H1 (cell line): ENCODE measurements around the gene CYP39A1. TPM values are rescaled to one million over a fixed set of nuclear protein-coding genes. Genes with fewer than 3 reads are reported as not detected.

Source experiments
- CTCF ChIA-PET: fragments of 300-600 bp; sonication (Branson Sonifier 250); formaldehyde crosslinking; loops from one replicate; lab custom pipeline; 2021; ENCODE audit not compliant: partially characterized antibody; lab: Charles Lee
- POLR2A ChIA-PET: fragments of 300-600 bp; sonication (Branson Sonifier 250); formaldehyde crosslinking; loops from one replicate; lab custom pipeline; 2021; ENCODE audit warnings: inconsistent platforms; ENCODE audit not compliant: partially characterized antibody; lab: Charles Lee
- DNase-seq, 2 experiments: peaks; one replicate each; pipeline versions ENCODE4 v3.0.0 to v3.0.0-alpha.2; 2010 to 2022; ENCODE audit warnings: low spot score in 2 of 2, low read depth in 1 of 2, mixed read lengths in 1 of 2
- FAIRE-seq: peaks from 2 replicates; lab custom pipeline; 2011; peaks lifted over from hg19 to GRCh38; lab: Jason Lieb, UNC
- H2AFZ ChIP-seq: 2 replicates; pipeline ENCODE4 v1.8.1; 2012; ENCODE audit warnings: low read length, inconsistent platforms
- H2AK5ac ChIP-seq: 2 replicates; pipeline ENCODE4 v1.6.1; 2013; ENCODE audit warnings: low read depth, low read length
- H2BK120ac ChIP-seq: replicated peaks from 2 replicates; pipeline ENCODE3; 2013; ENCODE audit warnings: low read depth, low read length, inconsistent platforms
- H2BK12ac ChIP-seq: 2 replicates; pipeline ENCODE4 v1.6.1; 2013; ENCODE audit warnings: low read depth, low read length
- H2BK15ac ChIP-seq: 2 replicates; pipeline ENCODE4 v1.6.1; 2013; ENCODE audit warnings: low read length
- H2BK20ac ChIP-seq: 2 replicates; pipeline ENCODE4 v1.6.1; 2013; ENCODE audit warnings: low read length
- H2BK5ac ChIP-seq: 2 replicates; pipeline ENCODE4 v1.6.1; 2013; ENCODE audit warnings: low read depth, low read length
- H3K14ac ChIP-seq: 2 replicates; pipeline ENCODE4 v1.6.1; 2013; ENCODE audit warnings: inconsistent platforms; ENCODE audit not compliant: insufficient read length
- H3K18ac ChIP-seq: 2 replicates; pipeline ENCODE4 v1.6.1; 2013; ENCODE audit warnings: low read length; ENCODE audit errors: extremely low read depth
- H3K23ac ChIP-seq: 2 replicates; pipeline ENCODE4 v1.6.1; 2013; ENCODE audit warnings: inconsistent platforms; ENCODE audit not compliant: insufficient read length
- H3K23me2 ChIP-seq: 2 replicates; pipeline ENCODE4 v1.6.1; 2013; ENCODE audit warnings: low read depth, low read length
- H3K27ac ChIP-seq: 2 replicates; pipeline ENCODE4 v1.6.1; 2011; ENCODE audit warnings: low read depth, low read length, inconsistent platforms
- H3K27me3 ChIP-seq, 4 experiments: replicated peaks in 1 of 4; 1 replicate in 1 of 4; 2 replicates in 3 of 4; pipeline versions ENCODE4 v1.6.1 to v1.8.1; 2011 to 2013; ENCODE audit warnings: low read length in 3 of 4, mild to moderate bottlenecking in 3 of 4, inconsistent platforms in 2 of 4, mixed read lengths in 2 of 4, moderate library complexity in 1 of 4; ENCODE audit not compliant: control insufficient read depth in 3 of 4, insufficient read depth in 3 of 4; ENCODE audit errors: extremely low read depth in 1 of 4
- H3K36me3 ChIP-seq, 4 experiments: 2 replicates each; pipeline versions ENCODE4 v1.6.1 to v1.8.1; 2011 to 2013; ENCODE audit warnings: mild to moderate bottlenecking in 4 of 4, low read length in 3 of 4, moderate library complexity in 2 of 4, control low read depth in 1 of 4, inconsistent platforms in 1 of 4; ENCODE audit not compliant: insufficient read depth in 4 of 4, control insufficient read depth in 2 of 4
- H3K4ac ChIP-seq: replicated peaks from 2 replicates; pipeline ENCODE3; 2013; ENCODE audit warnings: low read length, low read depth, mixed read lengths, inconsistent platforms; ENCODE audit not compliant: insufficient read length
- H3K4me1 ChIP-seq, 4 experiments: replicated peaks in 1 of 4; 1 replicate in 1 of 4; 2 replicates in 3 of 4; pipeline versions ENCODE4 v1.6.1 to v1.8.1; 2011 to 2013; ENCODE audit warnings: low read length in 3 of 4, inconsistent platforms in 2 of 4, mixed read lengths in 1 of 4; ENCODE audit not compliant: insufficient read depth in 4 of 4, control insufficient read depth in 3 of 4
- H3K4me2 ChIP-seq, 2 experiments: 2 replicates each; pipeline versions ENCODE4 v1.6.1 to v1.8.1; 2011 to 2013; ENCODE audit warnings: low read depth in 2 of 2, low read length in 2 of 2, control low read depth in 1 of 2, inconsistent platforms in 1 of 2, mild to moderate bottlenecking in 1 of 2; ENCODE audit not compliant: insufficient read depth in 1 of 2
- H3K4me3 ChIP-seq, 4 experiments: fragments of 200-600, 300-600 bp in 1 of 4; sonication (generic), shearing (Covaris generic), sonication (Bioruptor Twin) in 1 of 4; 2 replicates each; pipeline versions ENCODE4 v1.5.1 to v1.8.1; 2011 to 2016; ENCODE audit warnings: low read length in 4 of 4, low read depth in 3 of 4, control low read depth in 2 of 4, inconsistent platforms in 2 of 4, mild to moderate bottlenecking in 2 of 4, mixed read lengths in 1 of 4, moderate library complexity in 1 of 4; ENCODE audit not compliant: insufficient read depth in 2 of 4; ENCODE audit errors: extremely low read depth in 1 of 4
- H3K56ac ChIP-seq: replicated peaks from 2 replicates; pipeline ENCODE3; 2013; ENCODE audit warnings: low read depth, mild to moderate bottlenecking, mixed read lengths, low read length, inconsistent platforms; ENCODE audit not compliant: insufficient read length
- H3K79me1 ChIP-seq: 2 replicates; pipeline ENCODE4 v1.6.1; 2013; ENCODE audit warnings: low read depth, low read length, control low read depth
- H3K79me2 ChIP-seq, 2 experiments: 2 replicates each; pipeline versions ENCODE4 v1.6.1 to v1.8.1; 2012 to 2013; ENCODE audit warnings: low read length in 2 of 2, mild to moderate bottlenecking in 2 of 2, inconsistent platforms in 1 of 2; ENCODE audit not compliant: insufficient read depth in 2 of 2, control insufficient read depth in 1 of 2
- H3K9ac ChIP-seq, 4 experiments: replicated peaks in 1 of 4; 1 replicate in 1 of 4; 2 replicates in 3 of 4; pipeline versions ENCODE4 v1.6.1 to v1.8.1; 2011 to 2013; ENCODE audit warnings: low read depth in 3 of 4, low read length in 3 of 4, control low read depth in 2 of 4, mild to moderate bottlenecking in 2 of 4, moderate library complexity in 2 of 4, inconsistent platforms in 1 of 4; ENCODE audit errors: extremely low read depth in 1 of 4
- H3K9me3 ChIP-seq, 2 experiments: 2 replicates each; pipeline versions ENCODE4 v1.6.1 to v1.8.1; 2012 to 2013; ENCODE audit warnings: mild to moderate bottlenecking in 2 of 2, moderate library complexity in 2 of 2, control low read depth in 1 of 2, inconsistent platforms in 1 of 2, low read depth in 1 of 2, low read length in 1 of 2, mixed read lengths in 1 of 2; ENCODE audit not compliant: insufficient read depth in 2 of 2
- H4K20me1 ChIP-seq, 2 experiments: replicated peaks in 1 of 2; 2 replicates each; pipeline versions ENCODE3 to v1.8.1; 2011 to 2013; ENCODE audit warnings: inconsistent platforms in 2 of 2, low read length in 2 of 2, mild to moderate bottlenecking in 1 of 2; ENCODE audit not compliant: insufficient read depth in 2 of 2, control insufficient read depth in 1 of 2
- H4K5ac ChIP-seq: 2 replicates; pipeline ENCODE4 v1.6.1; 2013; ENCODE audit warnings: low read length, low read depth, mixed read lengths, inconsistent platforms; ENCODE audit not compliant: insufficient read length
- H4K8ac ChIP-seq: 2 replicates; pipeline ENCODE4 v1.8.0; 2013; ENCODE audit warnings: mild to moderate bottlenecking, moderate library complexity, low read length, inconsistent platforms; ENCODE audit not compliant: insufficient read depth; ENCODE audit errors: extremely low read depth
- H4K91ac ChIP-seq: replicated peaks from 2 replicates; pipeline ENCODE3; 2013; ENCODE audit warnings: low read length, mixed read lengths, inconsistent platforms; ENCODE audit not compliant: insufficient read length
- PHF8 ChIP-seq: fragments of 200-600 bp; sonication (generic); conservative IDR thresholded peaks from 2 replicates; pipeline ENCODE4 v1.7.1; 2012; ENCODE audit warnings: low read depth, mild to moderate bottlenecking, inconsistent platforms, low read length, moderate library complexity
- WGBS, 2 experiments: shearing (Covaris generic) in 1 of 2; methylation state at CpG; one replicate each; pipeline versions ENCODE4 v1.1.6 to v1.1.7; 2013 to 2015; ENCODE audit warnings: low lambda C conversion rate in 2 of 2, mixed read lengths in 2 of 2, inconsistent platforms in 1 of 2, low coverage in 1 of 2, missing lambda C conversion rate in 1 of 2; ENCODE audit not compliant: insufficient replicate concordance in 2 of 2, insufficient coverage in 1 of 2, insufficient read length in 1 of 2; ENCODE audit errors: extremely low coverage in 1 of 2, missing lambda C conversion rate in 1 of 2; 5-methylcytosine and 5-hydroxymethylcytosine counted together
- polyA plus RNA-seq, 7 experiments: library from polyadenylated mRNA; depleted of rRNA in 3 of 7; stranded (reverse) in 5 of 7; unstranded in 2 of 7; fragments of >200 nt in 5 of 7; fragments of 200-250 nt in 2 of 7; gene quantifications; 1 replicate in 5 of 7; 2 replicates in 1 of 7; 4 replicates in 1 of 7; pipeline versions ENCODE4 v1.2.1 to v1.2.3, GENCODE V29; 2011 to 2013; ENCODE audit warnings: missing spikeins in 2 of 7, mixed read lengths in 2 of 7
- total RNA-seq: library from RNA; stranded (reverse); fragmentation: NEBNext Ultra II Directional; extraction: Animal tissue kit (Norgen Biotek cat#: 25700); gene quantifications from 2 replicates; pipeline ENCODE4 v1.2.1, GENCODE V29; 2021

Gene CYP39A1
- total and polyA plus RNA-seq, 2 of the 8 experiments (the other 6 are each of a cell fraction or from before 2014, with no cell fraction given), result 0.71 to 2.4 TPM

GRCh38 chr6:46583081-46583480, 69.5 kb downstream of the CYP39A1 start:
- Histone ChIP-seq H3K56ac (no peak overlapping the region), H3K23ac (no peak overlapping the region), H4K5ac (no peak overlapping the region), H3K4me1 (no peaks in the 10 kb centered on the region), H2BK20ac (no peak overlapping the region), H4K20me1 (no peaks in the 10 kb centered on the region), H2BK15ac (no peak overlapping the region), H3K9me3 (no peaks in the 10 kb centered on the region), H3K14ac (no peak overlapping the region), H3K9ac (no peak overlapping the region), H2BK120ac (no peak overlapping the region), H3K4me2 (no peak overlapping the region), H4K8ac (no peak overlapping the region)
- DNase-seq, result no peak
- POLR2A ChIA-PET, result no interaction called here
- CTCF ChIA-PET, result no interaction called here
- WGBS, 2 experiments, result 75% methylated on average over 2 of the region's 2 CpGs; no CpG with 5 or more reads in 1 of the 2 experiments
- no peak for TF ChIP-seq PHF8
- TF ChIP-seq, all 59 proteins: peak for 0
- Histone ChIP-seq H2BK5ac (no peak overlapping the region), H3K79me1 (no peaks in the 10 kb centered on the region), H3K4ac (no peak overlapping the region), H2AK5ac (no peak overlapping the region), H3K27me3 (no peaks in the 10 kb centered on the region), H3K18ac (no peak overlapping the region), H3K4me3 (no peak overlapping the region), H3K36me3 (no peaks in the 10 kb centered on the region), H2AFZ (no peak overlapping the region), H3K79me2 (no peaks in the 10 kb centered on the region), H2BK12ac (no peak overlapping the region), H3K23me2 (no peaks in the 10 kb centered on the region), H3K27ac (no peak overlapping the region), H4K91ac (no peak overlapping the region)
- no peak for FAIRE-seq
